ENCODE results near the gene SRC.

GRCh38 chr20:37437676-37438075, 91.7 kb downstream of the SRC start:
- TF ChIP-seq EZH2 (IDR thresholded peaks at IDR 0.05) (no peak), POLR2AphosphoS5 (IDR thresholded peaks at IDR 0.05; ENCODE audit: borderline replicate concordance, low read depth, low read length) (no peak), FOXP2 (optimal IDR thresholded peaks at IDR 0.05; ENCODE audit: control extremely low read depth, extremely low read length, insufficient read depth) (no peak)
